Hepatocyte (in vitro differentiated cells): ENCODE data around the gene ITGB1. TPM values are rescaled to one million over a fixed set of nuclear protein-coding genes. Genes with fewer than 3 reads are reported as not detected.
"Not testable (repeated sequence)": the region's sequence is repeated elsewhere in the genome, so short reads cannot be mapped to it uniquely, and the experiment has no call there.

ENCODE experiments used
- DNase-seq: peaks from one replicate; pipeline ENCODE4 v3.0.0-alpha.2; 2016; ENCODE audit warnings: low spot score
- H2AFZ ChIP-seq: fragments of 200-600 bp; sonication (generic); 2 replicates; pipeline ENCODE4 v1.6.0; 2016; ENCODE audit warnings: antibody characterized with exemption, mild to moderate bottlenecking
- H3K27ac ChIP-seq: fragments of 200-600 bp; sonication (generic); 2 replicates; pipeline ENCODE4 v1.5.1; 2016; ENCODE audit warnings: mild to moderate bottlenecking
- H3K27me3 ChIP-seq: fragments of 200-600 bp; sonication (generic); 2 replicates; pipeline ENCODE4 v1.6.1; 2016
- H3K36me3 ChIP-seq: fragments of 200-600 bp; sonication (generic); replicated peaks from 2 replicates; pipeline ENCODE4 v1.5.1; 2016; ENCODE audit warnings: low read depth; ENCODE audit not compliant: insufficient read depth
- H3K4me1 ChIP-seq: fragments of 200-600 bp; sonication (generic); 2 replicates; pipeline ENCODE4 v1.5.1; 2016; ENCODE audit warnings: mild to moderate bottlenecking, moderate library complexity; ENCODE audit not compliant: insufficient read depth
- H3K4me2 ChIP-seq: fragments of 200-600 bp; sonication (generic); 2 replicates; pipeline ENCODE4 v1.6.0; 2016
- H3K4me3 ChIP-seq: fragments of 200-600 bp; sonication (generic); 2 replicates; pipeline ENCODE4 v1.5.1; 2016; ENCODE audit warnings: mild to moderate bottlenecking
- H3K79me2 ChIP-seq: fragments of 200-600 bp; sonication (generic); 2 replicates; pipeline ENCODE4 v1.6.0; 2017; ENCODE audit warnings: mild to moderate bottlenecking
- H3K9me2 ChIP-seq: fragments of 200-600 bp; sonication (generic); replicated peaks from 2 replicates; pipeline ENCODE4 v1.6.0; 2017; ENCODE audit warnings: mild to moderate bottlenecking; ENCODE audit not compliant: insufficient read depth
- H3K9me3 ChIP-seq: fragments of 200-600 bp; sonication (generic); 2 replicates; pipeline ENCODE4 v1.5.1; 2016; ENCODE audit warnings: low read depth, mild to moderate bottlenecking
- H4K20me1 ChIP-seq: fragments of 200-600 bp; sonication (generic); 2 replicates; pipeline ENCODE4 v1.6.0; 2016; ENCODE audit warnings: mild to moderate bottlenecking; ENCODE audit not compliant: insufficient read depth, poor library complexity, severe bottlenecking
- EZH2 ChIP-seq: fragments of 200-600 bp; sonication (generic); IDR thresholded peaks from 2 replicates; pipeline ENCODE4 v1.6.1; 2016; ENCODE audit warnings: antibody characterized with exemption, mild to moderate bottlenecking, borderline replicate concordance
- EZH2phosphoT487 ChIP-seq: fragments of 200-600 bp; sonication (generic); IDR thresholded peaks from one replicate; pipeline ENCODE4 v1.6.1; 2018; ENCODE audit warnings: antibody characterized with exemption, mild to moderate bottlenecking, low read depth, moderate library complexity; ENCODE audit not compliant: unreplicated experiment, severe bottlenecking
- WGBS: methylation state at CpG from one replicate; pipeline ENCODE4 v1.1.6; 2016; ENCODE audit warnings: low lambda C conversion rate; ENCODE audit errors: missing lambda C conversion rate; 5-methylcytosine and 5-hydroxymethylcytosine counted together
- polyA plus RNA-seq: library from polyadenylated mRNA; unstranded; fragments of >200 nt; fragmentation: Nextera tagmentation; extraction: Ambion mirVana; gene quantifications from 2 replicates; pipeline ENCODE4 v1.2.1, GENCODE V29; 2016
- total RNA-seq: library from RNA; depleted of rRNA; stranded (reverse); fragments of >200 nt; gene quantifications from 2 replicates; pipeline ENCODE4 v1.2.3, GENCODE V29; 2014
- TF ChIP-seq, protein P1 (sequence below): fragments of 200-600 bp; sonication (generic); IDR thresholded peaks from 2 replicates; pipeline ENCODE4 v1.5.1; 2016; ENCODE audit warnings: antibody characterized with exemption, mild to moderate bottlenecking; ENCODE audit not compliant: poor library complexity

ITGB1 gene
- total and polyA plus RNA-seq, 2 experiments from 2014 or later: 291 to 552 TPM

DNA sequence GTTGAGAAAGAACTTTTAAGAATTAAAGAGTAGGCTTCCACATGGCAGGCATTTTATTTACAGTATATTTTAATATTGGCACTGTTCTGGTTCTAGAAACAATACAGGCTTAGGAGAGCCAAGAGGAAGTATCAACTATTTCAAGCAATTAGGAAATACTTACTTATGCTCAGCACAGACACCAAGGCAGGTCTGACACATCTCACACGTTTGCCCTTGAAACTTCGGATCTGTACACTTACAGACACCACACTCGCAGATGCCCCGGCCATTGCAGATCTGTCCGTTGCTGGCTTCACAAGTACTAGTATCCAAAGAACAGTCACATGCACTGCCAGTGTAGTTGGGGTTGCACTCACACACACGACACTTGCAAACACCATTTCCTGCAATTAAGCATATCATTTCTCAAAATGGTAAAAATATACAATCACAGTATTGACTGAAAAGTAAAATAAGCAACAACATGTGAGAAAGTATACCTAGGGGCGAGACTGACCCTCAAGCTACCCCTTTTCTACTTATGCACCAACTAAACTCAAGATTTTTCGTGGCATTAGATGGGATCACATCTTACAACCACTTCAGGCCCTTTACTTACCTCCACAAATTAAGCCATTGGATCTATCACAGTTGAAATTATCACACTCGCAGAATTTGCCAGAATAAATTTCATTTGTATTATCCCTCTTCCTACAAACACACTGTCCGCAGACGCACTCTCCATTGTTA, 46.6 kb downstream of the ITGB1 start:
- Histone ChIP-seq H3K4me3 (no peak overlapping the region), H2AFZ (no peak overlapping the region), H3K27me3 (no peaks in the 10 kb centered on the region), H3K79me2 (peaks cover 15% of the 10 kb centered on the region), H3K9me2 (no peaks in the 10 kb centered on the region), H3K36me3 (peaks cover 6% of the 10 kb centered on the region), H3K27ac (no peak overlapping the region), H3K9me3 (no peaks in the 10 kb centered on the region), H3K4me2 (no peak overlapping the region), H4K20me1 (no peaks in the 10 kb centered on the region), H3K4me1 (no peaks in the 10 kb centered on the region)
- DNase-seq: no peak
- TF ChIP-seq, protein P1, sequence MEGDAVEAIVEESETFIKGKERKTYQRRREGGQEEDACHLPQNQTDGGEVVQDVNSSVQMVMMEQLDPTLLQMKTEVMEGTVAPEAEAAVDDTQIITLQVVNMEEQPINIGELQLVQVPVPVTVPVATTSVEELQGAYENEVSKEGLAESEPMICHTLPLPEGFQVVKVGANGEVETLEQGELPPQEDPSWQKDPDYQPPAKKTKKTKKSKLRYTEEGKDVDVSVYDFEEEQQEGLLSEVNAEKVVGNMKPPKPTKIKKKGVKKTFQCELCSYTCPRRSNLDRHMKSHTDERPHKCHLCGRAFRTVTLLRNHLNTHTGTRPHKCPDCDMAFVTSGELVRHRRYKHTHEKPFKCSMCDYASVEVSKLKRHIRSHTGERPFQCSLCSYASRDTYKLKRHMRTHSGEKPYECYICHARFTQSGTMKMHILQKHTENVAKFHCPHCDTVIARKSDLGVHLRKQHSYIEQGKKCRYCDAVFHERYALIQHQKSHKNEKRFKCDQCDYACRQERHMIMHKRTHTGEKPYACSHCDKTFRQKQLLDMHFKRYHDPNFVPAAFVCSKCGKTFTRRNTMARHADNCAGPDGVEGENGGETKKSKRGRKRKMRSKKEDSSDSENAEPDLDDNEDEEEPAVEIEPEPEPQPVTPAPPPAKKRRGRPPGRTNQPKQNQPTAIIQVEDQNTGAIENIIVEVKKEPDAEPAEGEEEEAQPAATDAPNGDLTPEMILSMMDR: no peak
- TF ChIP-seq EZH2phosphoT487 (no peak), EZH2 (no peak)
- over 99% methylated on average over 11 of the region's 11 CpGs for WGBS

DNA sequence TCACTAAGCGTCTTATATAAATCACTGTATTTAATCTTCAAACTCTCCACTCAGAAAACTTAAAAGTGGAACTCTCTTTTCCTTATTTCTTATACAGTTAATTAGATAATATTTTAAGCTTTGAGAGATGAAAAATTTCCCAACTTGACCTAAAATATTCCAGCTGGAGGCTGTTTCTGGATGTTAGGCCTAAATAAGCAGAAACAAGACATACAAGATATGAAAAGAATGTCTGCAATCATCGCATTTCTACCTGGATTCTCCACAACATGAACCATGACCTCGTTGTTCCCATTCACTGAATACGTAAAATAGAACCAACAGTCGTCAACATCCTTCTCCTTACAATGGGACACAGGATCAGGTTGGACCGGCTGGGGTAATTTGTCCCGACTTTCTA, 48.1 kb downstream of the ITGB1 start:
- H3K4me3 ChIP-seq, H3K27me3 ChIP-seq, H3K9me2 ChIP-seq, H2AFZ ChIP-seq, H3K36me3 ChIP-seq, H3K4me2 ChIP-seq, DNase-seq, H3K4me1 ChIP-seq, H3K9me3 ChIP-seq, H4K20me1 ChIP-seq: not testable (repeated sequence)
- Histone ChIP-seq H3K79me2 (peaks cover 15% of the 10 kb centered on the region), H3K27ac (peak overlapping the region; percentile 6)
- 75% methylated on average over 7 of the region's 7 CpGs for WGBS

DNA sequence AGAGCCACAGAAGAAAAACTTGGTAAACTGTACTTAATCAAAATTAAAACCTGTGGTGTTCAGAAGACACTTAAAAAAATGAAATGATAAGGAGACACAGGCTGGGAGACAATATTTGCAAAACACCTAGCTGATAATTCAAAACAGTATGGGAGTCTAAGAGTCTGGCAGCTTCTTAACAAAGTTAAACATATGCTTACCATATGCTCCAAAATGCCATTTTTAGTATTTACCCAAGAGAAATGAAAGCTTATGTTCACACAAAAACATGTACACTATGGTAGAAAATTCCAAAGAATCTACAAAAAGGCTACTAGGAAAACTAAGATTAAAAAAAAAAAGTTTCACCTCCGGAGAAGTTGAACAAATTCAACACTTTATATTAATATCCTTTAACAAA, 48.6 kb downstream of the ITGB1 start:
- DNase-seq: no peak
- Histone ChIP-seq H2AFZ (no peak overlapping the region), H3K4me2 (no peak overlapping the region), H3K9me2 (no peaks in the 10 kb centered on the region), H3K36me3 (peaks cover 6% of the 10 kb centered on the region), H3K27me3 (no peaks in the 10 kb centered on the region), H3K4me1 (no peaks in the 10 kb centered on the region), H3K4me3 (no peak overlapping the region), H4K20me1 (no peaks in the 10 kb centered on the region), H3K79me2 (peaks cover 11% of the 10 kb centered on the region), H3K9me3 (no peaks in the 10 kb centered on the region), H3K27ac (peak overlapping the region; percentile 6)
- TF ChIP-seq, protein P1: no peak
- no peak for TF ChIP-seq EZH2phosphoT487
- no peak for TF ChIP-seq EZH2
- WGBS: 74% methylated on average over 1 of the region's 1 CpG

DNA sequence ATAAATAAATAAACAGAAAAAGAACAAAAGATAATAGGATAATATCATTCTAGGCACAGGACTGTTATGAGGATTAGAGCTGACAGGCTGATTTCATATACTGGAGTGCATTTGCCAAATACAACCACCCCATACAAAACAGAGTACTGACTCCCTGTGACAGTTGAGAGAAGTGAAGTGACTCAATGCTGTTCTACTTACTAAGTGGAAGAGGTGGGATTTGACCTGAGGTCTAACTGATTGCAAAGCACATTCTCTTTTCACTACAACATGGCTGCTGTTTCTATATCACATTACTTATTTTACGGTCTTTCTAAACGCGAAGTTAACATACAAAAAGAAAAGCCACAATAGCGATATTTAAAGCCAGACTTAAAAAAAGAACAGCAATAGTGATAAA, 51.4 kb downstream of the ITGB1 start:
- Histone ChIP-seq H4K20me1 (no peaks in the 10 kb centered on the region), H3K4me3 (no peak overlapping the region), H3K4me2 (no peak overlapping the region), H3K36me3 (peaks cover 1% of the 10 kb centered on the region), H3K9me2 (no peaks in the 10 kb centered on the region), H3K27me3 (no peaks in the 10 kb centered on the region), H2AFZ (no peak overlapping the region), H3K27ac (no peak overlapping the region), H3K4me1 (no peaks in the 10 kb centered on the region), H3K79me2 (peaks cover 9% of the 10 kb centered on the region), H3K9me3 (no peaks in the 10 kb centered on the region)
- TF ChIP-seq, protein P1: no peak
- TF ChIP-seq EZH2phosphoT487 (no peak), EZH2 (no peak)
- no peak for DNase-seq
- 78% methylated on average over 4 of the region's 4 CpGs for WGBS
